GM18861 (cell line): ENCODE measurements around the gene MAPK7.

ENCODE experiments used
- ATAC-seq: cut with Tn5 transposase; IDR thresholded peaks from one replicate; pipeline ENCODE4 v1.9.1; 2021; ENCODE audit not compliant: unreplicated experiment

Gene MAPK7

DNA sequence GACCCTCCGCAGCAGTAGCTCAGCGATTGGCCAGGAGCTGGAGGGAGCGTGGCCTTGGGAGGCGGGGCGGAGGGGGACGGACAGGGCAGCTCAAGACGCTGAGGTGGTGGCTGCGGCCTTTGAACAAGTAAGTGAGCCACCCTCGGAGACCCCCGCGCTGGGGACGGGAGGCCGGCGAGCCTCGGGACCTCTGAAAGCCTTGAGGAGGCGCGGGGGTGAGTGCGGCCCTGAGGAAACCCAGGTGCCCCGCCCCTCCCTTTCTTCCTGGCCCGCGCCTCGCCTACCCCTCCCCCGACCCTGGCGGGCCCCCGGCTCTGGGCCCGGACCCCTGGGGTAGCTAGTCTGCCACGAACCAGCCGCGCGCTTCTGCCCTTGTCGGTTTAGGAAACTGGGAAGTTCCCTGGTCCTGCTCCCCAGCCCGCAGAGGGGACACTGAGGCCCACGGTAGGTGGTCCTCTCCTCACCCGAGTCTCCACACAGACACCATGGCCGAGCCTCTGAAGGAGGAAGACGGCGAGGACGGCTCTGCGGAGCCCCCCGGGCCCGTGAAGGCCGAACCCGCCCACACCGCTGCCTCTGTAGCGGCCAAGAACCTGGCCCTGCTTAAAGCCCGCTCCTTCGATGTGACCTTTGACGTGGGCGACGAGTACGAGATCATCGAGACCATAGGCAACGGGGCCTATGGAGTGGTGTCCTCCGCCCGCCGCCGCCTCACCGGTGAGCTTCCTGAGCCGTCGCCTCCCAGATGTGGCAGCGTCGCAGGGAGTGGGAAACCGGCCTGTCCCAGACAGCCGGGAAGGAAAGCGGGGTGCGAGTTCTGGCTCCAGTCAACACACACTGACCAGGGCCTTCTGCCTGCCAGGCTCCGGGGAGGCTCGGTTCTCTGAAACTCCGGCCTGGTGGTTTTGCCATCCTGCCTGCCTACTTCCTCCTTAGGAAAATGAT, at the start of gene MAPK7:
Gene MAPK7, plus strand, starts transcription at position 83 of the 945 bp plus-strand sequence. Its CDS starts 403 bp downstream, at position 486.
- ATAC-seq, result no peak

DNA sequence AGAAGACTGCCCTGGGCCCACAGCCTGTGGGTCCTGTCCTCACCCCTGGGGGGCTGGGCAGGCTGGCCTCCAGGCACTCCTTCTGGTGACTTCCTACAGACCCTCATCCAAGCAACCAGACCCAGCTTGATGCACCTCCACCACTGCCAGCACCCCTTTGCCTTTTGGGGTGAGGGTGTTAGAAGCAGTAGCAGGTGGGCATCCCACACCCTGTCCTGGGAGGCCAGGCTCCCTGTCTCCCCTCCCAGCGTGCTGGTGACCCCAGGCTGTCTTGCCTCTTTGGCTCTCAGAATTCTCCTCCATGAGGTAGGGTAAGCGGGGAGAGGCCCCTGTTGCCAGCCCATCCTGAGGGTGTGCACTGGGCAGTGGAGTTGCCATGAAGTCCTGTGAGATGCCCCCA, 49.2 kb upstream of the MAPK7 start:
- no peak for ATAC-seq

DNA sequence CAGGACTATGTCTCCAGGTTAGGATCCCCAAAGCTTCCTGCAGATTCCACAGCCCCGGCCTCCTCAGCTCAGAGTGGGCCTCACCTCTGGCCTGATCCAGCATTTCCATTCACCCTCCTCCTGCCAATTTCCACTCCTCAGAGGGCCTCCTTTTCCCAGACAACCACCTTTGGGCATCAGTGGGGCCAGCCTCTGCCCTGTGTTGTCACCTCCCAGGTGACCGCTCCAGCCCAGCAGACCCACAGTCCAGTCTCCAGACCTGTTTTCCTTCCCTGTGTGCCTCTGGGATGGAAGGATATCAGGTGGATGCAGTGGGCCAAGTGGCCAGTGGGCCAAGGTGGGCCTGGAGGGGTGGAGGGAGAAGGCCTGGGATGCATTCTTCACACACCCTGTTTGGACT, 48.5 kb upstream of the MAPK7 start:
- ATAC-seq, result no peak

DNA sequence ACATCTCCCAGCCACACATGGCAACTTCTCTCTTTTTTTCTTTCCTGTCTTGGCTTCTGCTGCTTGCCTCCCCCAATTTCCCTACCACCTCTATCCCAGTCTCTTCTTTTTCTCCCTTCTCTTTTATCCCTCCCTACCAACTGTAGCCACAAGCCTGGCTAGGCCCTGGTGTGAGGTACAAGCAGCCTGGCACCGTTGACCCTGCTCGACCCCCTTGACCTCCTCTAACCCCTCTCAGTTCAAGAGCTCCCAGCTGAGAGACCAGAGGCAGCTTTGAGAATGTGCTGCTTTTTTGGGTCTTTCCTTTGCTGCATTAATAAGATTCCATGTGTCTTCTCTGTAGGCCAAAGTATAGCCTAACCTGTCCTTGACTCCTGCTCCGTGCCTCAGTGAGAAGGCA, 48.0 kb upstream of the MAPK7 start:
- no peak for ATAC-seq

DNA sequence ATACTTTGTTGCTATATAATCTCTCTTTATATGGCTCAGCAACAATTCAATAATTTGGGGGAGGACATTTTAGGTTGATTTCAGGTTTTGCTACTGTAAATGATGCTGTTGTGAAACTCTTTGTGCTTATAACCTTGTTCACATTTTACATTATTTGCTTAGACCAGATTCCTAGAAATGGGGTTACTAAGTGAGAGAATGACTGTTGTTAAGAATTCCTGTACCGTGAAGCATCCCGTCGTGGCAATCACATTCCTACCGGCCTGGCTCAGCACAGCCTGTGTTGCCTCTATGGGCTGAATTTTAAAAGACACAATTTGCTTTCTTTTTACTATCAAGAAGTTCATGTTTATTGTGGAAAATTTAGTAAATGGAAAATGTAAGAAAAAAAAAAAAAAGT, 47.2 kb upstream of the MAPK7 start:
- no peak for ATAC-seq

DNA sequence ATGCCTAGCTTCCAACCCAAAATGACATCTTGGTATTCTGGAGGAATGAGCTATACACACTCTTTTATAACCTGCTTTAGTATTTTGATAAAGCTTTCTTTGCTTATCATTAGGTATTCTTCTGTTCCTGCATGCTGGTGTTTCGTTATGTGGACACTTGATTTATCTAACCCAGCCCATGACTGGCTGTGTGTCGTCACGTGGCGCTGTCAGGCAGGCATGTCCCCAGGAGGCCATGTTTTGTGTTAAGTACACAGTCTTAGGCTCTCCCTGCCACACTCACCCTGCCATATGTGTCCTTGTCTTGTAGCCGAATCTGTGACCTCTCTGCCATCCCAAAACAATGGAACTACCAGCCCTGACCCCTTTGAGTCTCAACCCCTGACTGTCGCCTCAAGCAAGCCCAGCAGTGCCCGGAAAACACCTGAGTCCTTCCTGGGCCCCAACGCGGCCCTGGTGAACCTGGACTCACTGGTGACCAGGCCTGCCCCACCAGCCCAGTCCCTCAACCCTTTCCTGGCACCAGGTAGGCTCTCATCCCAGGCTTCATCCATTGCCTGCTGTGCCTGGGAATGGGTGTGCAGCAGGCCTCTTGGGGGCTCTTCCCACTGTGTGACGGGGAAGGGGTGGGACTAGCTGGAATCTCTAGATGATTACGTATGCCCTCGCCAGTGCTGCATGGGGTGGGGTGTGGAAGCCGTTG, 46.6 kb upstream of the MAPK7 start:
- ATAC-seq, result no peak

DNA sequence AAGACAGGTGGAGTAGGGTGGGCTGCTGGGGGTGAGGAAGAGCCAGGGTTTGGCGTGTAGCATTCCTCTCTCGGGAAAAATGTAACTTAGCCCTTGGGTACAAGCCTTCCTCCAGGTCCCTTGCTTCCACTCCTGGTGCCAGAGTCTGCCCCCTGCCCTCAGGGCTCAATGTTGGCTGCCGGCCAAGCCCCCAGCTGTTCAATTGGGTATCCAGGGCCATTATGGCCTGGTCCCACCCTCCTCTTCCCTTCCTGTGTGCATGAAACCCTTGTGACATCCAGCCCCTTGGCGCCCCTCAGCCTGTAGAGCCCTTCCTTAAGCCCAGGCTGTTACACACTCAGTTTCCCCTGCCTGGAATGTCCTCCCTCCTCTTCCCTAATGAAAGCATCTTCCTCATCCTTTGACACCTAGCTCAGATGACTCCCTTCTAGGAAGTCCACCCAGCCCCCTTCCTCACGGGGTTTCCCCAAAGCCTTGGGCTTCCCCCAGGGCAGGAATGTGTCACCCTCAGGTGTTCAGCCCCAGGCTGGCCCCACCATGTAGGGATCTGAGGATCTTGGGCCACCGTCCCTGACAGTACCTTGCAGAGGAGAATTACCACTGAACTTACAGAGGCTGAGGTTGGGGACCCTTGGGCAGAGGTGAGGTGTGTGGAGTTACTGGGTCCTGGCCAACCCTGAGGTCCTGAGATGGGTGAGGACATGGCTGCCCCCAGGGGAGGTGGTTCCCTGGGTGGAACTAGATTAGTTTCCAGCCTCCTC, 45.7 kb upstream of the MAPK7 start:
- ATAC-seq, result no peak

DNA sequence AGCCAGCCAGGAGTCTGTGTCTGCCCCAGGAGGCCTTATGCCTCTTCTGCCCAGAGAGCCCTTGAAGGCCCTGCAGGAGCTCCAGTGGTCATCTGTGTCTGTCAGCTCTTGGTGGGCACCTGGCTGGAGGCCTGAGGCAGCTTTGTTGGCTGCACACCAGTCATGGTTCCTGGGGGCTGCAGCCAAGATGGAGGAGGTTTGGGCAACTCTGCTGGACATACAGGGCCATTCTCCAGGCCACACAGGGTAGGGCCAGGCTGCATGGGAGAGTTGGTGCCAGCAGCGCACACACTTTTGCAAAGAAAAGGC, 45.2 kb upstream of the MAPK7 start:
- no peak for ATAC-seq

DNA sequence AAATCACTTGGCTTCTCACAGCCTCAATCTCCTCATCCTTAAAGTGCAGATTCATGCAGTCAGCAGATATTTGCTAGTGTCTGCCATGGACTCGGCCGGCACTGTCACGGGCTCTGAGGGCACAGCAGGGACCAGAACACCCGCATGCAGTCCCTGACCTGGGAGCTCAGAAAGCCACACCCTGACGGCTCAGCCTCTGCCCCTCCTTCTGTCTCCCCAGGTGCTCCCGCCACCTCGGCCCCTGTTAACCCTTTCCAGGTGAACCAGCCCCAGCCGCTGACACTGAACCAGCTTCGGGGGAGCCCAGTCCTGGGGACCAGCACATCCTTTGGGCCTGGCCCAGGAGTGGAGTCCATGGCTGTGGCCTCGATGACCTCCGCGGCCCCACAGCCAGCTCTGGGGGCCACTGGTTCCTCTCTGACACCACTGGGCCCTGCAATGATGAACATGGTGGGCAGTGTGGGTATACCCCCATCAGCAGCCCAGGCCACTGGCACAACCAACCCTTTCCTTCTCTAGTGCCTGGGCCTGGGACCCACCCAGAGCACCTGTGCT, 44.5 kb upstream of the MAPK7 start:
- no peak for ATAC-seq

DNA sequence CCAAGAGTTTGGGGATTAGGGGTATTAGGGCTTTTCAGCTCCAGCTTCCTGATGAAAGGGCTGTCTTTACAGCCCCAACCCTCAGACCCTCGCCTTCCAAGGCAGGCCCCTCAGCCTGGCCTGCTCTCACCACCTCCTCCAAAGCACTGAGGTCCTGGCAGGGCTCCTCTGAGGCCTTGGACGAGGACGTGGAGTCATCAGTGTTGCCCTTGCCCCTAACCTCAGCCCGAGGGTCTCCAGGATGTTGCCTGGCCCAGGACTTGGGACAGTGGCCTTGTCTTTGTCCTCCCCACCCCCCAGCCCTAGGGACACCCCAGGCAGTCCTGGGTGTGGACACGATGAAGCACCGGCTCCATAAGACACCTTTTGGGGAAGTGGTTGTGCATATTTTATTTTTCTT, 44.0 kb upstream of the MAPK7 start:
- no peak for ATAC-seq

DNA sequence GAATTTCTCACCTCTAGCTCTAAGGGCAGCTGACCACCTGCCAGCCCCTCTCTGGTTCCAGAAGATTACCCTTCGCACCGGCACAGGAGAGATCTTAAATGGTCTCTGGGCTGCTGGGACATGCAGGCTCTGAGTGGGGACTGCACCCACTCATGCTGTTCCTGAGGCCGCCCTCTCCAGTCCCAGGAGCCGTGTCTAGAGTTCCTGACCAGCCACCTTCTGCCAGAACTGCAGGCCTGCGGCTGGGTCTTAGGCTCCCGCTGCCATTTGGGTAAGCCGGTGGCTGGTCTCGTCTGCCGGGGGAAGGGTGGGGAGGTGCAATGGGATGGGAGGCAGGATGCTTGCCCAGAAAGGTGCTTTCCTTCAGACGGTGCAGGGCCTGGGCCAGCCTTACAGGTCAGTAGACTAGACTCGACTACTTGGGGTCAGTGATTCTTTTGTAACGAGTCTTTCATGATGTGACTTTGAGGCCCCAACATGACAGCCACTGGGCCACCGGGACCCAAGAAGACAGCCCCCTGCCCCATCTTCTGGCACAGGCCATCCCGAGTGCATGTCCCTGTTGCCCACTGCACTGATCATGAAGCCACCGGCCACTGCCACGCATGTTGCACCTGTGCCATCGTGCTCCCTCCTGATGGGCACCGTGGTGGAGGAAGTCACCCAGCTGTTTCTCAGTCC, 42.2 kb upstream of the MAPK7 start:
- no peak for ATAC-seq

DNA sequence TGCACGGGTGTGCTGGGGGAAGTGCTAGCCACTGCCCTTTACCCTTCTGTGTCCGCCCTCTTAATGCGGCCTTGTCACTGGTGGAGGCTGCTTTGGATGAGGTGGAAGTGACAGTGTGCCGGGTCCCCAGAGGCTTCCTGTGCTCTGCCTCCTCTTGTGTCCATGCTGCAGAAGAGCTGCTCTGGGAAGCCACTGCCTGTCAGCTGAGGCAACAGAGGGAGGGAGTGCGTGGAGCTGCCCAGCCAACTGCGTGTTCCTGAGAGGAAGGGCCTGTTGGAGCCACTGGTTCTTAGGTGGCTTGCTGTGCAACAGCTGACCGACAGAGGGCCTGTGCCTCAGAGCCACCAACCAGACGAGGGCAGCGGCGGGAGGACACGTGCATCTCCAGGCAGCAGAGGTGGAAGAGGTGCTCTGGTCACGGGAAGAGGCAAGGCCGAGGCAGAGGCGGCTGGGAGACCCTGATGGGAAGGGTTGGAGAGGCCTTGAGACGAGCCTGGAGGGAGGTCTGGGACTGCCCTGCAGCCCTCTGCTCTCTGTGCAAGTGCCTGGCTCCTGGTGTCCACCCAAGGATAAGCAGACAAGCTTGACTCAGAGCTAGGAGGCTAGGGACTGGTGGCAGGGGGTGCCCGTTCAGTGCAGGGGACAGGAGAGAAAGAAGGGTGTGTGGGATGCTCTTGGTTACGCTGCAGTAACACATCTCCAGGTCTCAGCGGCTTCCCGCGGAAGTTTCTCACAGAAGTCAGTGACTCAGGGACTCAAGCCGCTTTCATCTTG, 41.2 kb upstream of the MAPK7 start:
- ATAC-seq, result no peak

DNA sequence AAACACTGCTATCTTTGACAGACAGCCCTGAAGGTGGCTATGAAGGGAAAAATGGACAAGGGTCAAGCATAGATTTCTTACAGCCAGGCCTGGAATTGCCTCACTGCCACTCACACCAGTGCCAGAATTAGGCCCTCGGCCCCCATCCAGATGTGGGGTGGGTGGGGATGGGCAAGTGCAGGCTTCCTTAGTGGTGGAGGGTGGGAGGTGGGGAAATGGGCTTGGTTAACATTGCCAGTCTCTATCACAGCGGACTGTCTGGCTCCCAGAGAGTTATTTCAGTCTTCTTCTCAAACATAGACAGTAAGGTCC, 40.6 kb upstream of the MAPK7 start:
- no peak for ATAC-seq

DNA sequence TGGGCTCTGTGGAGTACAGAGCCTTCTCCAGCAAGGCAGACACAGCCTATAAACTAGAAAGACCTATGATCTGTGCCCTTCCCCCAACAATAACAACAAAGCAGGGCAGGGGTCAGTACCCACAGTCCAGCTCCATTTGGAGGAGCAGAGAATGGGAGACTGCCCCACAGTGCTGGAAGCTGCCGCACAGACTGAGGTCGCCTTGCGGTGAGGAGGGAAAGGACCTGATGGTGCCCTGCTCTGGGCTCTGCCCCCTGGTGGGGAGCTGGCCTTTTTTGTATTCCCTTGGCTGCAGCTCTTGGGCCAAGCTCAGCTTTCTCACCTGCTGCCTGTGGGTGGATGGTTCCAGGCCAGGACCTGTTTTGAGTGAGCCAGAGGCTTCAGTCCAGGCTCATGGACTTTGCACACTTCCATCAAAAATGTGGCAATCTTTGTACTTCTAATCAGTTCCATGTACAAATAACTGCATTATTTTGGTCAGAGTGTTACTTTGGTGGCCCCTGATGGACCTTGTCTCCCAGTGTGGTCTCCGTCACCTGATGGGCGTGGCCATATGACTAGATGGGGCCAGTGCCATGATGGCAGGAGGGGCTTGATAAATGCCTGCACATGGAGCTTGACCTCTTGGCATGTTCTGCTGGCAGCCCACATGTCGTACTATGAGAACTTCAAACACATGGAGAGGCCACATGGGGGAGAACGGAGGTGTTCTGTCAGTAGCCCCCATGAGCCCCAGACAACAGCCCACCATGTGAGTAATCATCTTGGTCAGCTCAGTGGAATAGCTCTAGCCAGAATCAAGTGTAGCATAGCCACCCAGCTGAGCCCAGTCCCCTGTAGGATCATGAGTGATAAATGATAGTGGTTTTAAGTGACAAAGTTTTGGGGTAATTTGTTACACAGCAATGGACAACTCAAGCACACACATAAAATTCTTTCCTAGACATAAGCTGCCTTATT, 40.0 kb upstream of the MAPK7 start:
- ATAC-seq, result peak; percentile 68

DNA sequence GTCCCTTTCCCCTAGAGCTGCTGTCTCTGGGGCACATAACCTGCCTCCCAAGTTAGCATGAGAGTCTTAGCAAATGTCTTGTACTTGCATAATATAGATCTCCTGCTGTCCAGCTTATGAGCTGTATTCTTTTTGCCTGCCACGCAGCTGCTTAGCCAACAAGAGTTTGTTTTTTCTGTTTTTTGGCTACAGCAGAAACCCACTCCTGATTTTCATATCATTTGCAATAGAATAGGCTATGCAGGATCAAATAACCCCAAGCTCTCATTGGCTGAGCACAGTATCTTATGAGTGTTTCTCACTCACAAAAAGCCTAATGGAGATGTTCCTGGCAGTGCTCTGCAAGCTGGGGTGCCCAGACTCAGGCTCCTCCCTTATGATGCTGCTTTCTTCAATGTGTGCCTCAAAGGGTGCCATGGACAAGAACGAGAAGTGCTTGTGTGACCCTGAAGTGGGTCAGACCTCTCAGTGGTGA, 38.9 kb upstream of the MAPK7 start:
- ATAC-seq, result no peak

DNA sequence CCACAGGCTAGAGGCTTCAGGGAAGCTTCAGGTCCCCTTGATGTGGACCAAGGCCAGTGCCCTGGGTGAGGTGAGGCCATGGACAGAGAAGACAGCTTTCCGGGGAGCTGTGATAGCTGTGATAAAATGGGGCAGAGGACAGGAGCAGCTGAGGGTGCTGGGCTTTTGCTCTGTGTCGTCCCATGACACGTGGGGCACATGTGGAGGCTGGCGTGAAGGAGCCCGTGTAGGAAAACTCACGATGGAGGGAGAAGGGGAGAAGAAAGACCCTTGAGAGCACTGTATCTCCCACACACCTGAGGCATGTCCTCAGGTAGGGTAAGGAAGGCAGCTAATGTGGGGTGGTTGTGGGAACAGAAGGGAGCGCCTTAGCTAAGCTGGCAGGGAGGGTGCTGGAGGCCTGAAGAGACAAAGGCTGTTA, 37.1 kb upstream of the MAPK7 start:
- no peak for ATAC-seq

DNA sequence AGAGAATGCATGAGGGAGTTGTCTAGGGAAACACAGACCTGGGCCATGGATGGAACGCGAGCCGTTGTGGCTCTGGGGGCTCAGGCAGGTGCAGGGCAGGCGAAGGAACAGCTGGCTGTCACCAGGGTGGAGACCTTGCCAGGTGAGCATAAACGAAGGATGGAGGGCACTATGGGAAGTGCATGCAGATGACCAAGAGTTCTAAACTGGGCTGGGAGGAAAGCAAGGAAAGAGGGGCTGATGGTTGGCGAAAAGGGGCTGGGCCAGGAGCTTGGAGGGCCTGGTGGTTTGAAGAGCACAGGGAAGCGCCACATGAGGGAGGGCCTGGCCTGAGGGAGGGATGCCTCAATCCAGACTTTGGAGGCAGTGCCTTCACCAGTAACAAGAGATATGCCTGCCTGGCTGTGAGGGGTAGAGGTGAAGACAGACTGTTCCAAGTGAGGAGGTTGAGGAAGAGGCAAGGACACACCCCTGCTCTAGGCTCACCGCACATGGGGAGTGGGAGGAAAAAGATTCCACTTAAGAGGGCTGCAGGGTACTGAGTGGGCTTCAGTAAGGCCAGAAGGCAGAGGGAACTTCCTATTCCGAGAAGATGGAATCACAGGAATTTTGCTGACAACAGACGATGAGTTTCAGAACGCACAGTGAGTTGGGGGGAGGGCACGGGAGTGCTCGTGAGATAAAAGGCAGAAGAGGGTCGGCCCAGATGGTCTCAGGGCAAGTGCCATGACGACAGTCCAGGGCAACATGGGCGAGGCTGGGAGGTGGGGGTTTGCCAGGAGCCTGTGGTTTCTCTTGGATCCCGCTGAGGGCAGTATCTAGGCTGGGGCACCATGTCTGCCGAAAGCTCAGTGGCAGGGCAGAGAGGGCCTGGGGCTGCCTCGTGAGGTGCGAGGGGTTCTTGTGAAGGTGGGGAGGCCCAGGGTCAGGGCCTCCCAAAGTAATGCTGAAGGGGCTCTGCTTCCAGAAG, 36.4 kb upstream of the MAPK7 start:
- no peak for ATAC-seq
